Hepatocyte (in vitro differentiated cells): Measurements from ENCODE around the gene SKAP1.

Source experiments
- EZH2 ChIP-seq: fragments of 200-600 bp; sonication (generic); IDR thresholded peaks from 2 replicates; pipeline ENCODE4 v1.6.1; 2016; ENCODE audit warnings: antibody characterized with exemption, mild to moderate bottlenecking, borderline replicate concordance
- TF ChIP-seq, protein P1 (sequence below): fragments of 200-600 bp; sonication (generic); IDR thresholded peaks from 2 replicates; pipeline ENCODE4 v1.5.1; 2016; ENCODE audit warnings: antibody characterized with exemption, mild to moderate bottlenecking; ENCODE audit not compliant: poor library complexity

DNA sequence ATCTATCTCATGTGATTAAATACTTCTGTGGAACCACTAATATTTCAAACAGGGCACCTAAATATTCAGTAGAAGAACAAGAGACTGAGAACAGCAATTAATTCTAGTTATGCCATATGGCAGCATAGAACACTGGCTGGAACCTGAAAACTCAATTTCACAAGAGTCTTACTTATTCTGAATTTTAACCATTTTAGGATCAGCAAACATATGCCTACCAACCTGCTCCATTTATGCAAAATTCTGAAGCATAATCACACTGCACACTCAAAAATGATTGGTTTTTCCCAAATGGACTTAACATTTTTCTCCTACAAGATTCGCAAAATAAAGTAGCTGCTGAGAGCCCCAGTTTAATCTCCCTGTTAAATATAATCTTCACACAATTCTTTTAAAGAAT is 43.2 kb downstream of the SKAP1 start:
- TF ChIP-seq, protein P1, sequence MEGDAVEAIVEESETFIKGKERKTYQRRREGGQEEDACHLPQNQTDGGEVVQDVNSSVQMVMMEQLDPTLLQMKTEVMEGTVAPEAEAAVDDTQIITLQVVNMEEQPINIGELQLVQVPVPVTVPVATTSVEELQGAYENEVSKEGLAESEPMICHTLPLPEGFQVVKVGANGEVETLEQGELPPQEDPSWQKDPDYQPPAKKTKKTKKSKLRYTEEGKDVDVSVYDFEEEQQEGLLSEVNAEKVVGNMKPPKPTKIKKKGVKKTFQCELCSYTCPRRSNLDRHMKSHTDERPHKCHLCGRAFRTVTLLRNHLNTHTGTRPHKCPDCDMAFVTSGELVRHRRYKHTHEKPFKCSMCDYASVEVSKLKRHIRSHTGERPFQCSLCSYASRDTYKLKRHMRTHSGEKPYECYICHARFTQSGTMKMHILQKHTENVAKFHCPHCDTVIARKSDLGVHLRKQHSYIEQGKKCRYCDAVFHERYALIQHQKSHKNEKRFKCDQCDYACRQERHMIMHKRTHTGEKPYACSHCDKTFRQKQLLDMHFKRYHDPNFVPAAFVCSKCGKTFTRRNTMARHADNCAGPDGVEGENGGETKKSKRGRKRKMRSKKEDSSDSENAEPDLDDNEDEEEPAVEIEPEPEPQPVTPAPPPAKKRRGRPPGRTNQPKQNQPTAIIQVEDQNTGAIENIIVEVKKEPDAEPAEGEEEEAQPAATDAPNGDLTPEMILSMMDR, result no peak
- TF ChIP-seq EZH2, result no peak
